GM12801 (cell line): ENCODE results near the gene JPT2.

Experiments
- CTCF ChIP-seq: IDR thresholded peaks from one replicate; pipeline ENCODE4 v1.5.1; 2011; ENCODE audit warnings: control low read depth; ENCODE audit not compliant: insufficient read length; ENCODE audit errors: extremely low read depth

JPT2 gene

GRCh38 chr16:1642753-1643152, 35.3 kb upstream of the JPT2 start:
- no peak for TF ChIP-seq CTCF

- TF ChIP-seq CTCF: no peak
Measured at GRCh38 chr16:1643521-1643920, 34.6 kb upstream of the JPT2 start.

- TF ChIP-seq CTCF: no peak
Measured at GRCh38 chr16:1645914-1646525, 32.1 kb upstream of the JPT2 start.

- no peak for TF ChIP-seq CTCF
Measured at GRCh38 chr16:1647856-1648255, 30.2 kb upstream of the JPT2 start.

- no peak for TF ChIP-seq CTCF
Measured at GRCh38 chr16:1650131-1650530, 27.9 kb upstream of the JPT2 start.

- TF ChIP-seq CTCF: no peak
Measured at GRCh38 chr16:1651094-1651973, 26.7 kb upstream of the JPT2 start.

GRCh38 chr16:1651974-1652312, 26.1 kb upstream of the JPT2 start:
- TF ChIP-seq CTCF: no peak
